Stimulated activated CD4-positive, alpha-beta T cell treated with anti-CD3 and anti-CD28 coated beads, TNF-alpha, amount 100 ng/mL, for 4 hours (primary cell): ENCODE results near the gene INTS3.

ENCODE experiments used
- DNase-seq, 3 experiments: peaks; one replicate each; pipeline ENCODE4 v3.0.0-alpha.2; 2020; ENCODE audit warnings: low read depth in 3 of 3

The INTS3 gene

GRCh38 chr1:153727463-153728304, at the start of gene INTS3:
INTS3 (plus strand) TSS chr1:153728050; CDS start chr1:153728635, 585 bp downstream.
- peak; percentile 93 to 99 (median 98) for DNase-seq

- no peak for DNase-seq
Observed at GRCh38 chr1:153678519-153679336, 49.1 kb upstream of the INTS3 start, which contains the start of gene NPR1. NPR1 (plus strand) TSS chr1:153678688; CDS start chr1:153679109, 421 bp downstream.

- DNase-seq: peak in 1 of 3 experiments; percentile 8
Observed at GRCh38 chr1:153679337-153680119, 48.3 kb upstream of the INTS3 start.

GRCh38 chr1:153680120-153680403, 47.8 kb upstream of the INTS3 start:
- no peak for DNase-seq

DNA sequence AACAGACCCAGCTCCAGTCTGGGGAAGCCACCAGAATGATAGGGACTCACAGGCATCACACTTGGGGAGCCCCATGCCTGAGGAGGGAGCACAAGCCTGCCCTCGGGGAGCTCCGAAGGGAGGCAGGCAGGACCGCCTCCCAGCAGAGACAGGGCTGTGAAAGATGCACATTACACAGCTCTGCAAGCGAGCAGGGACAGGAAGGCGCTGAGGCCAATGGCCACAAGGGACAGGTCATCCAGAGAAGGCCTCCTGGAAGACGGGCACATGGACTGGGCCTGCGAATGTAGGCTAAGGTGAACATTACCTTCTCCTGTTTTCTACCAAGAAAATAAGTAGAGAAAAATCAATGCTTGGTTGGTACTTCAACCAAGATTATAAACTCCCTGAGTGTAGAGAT, 45.1 kb upstream of the INTS3 start:
- DNase-seq: no peak

- no peak for DNase-seq
Observed at GRCh38 chr1:153683854-153684253, 44.0 kb upstream of the INTS3 start.

- DNase-seq: no peak
Observed at GRCh38 chr1:153684892-153685291, 43.0 kb upstream of the INTS3 start.

DNA sequence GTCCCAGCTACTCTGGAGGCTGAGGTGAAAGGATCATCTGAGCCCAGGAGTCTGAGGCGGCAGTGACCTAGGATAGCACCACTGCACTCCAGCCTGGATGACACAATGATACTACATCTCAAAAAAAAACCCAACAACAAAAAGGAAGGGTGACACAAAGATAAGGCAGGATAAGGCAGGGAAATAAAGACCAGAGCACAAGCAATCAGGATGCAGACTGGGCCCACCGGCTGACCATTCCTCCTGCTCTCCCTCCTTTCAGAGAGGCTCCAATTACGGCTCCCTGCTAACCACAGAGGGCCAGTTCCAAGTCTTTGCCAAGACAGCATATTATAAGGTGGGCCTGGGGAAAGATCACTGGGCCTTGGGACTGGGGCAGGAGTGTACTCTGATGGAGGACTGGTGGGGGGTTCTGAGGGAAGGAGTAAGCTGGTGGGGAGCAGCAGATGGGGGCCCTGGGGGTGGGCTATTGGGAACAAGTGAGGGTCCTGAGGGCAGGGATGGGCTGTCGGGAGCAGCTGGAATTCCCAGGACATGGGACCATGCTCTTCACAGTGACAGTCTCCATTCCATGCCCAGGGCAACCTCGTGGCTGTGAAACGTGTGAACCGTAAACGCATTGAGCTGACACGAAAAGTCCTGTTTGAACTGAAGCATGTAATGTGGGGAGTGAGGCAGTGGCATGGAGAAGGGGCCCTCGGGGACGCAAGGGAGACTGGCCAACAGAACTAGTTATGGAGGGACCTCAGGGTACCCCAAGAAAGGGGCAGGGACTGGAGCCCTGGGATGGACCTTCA, 42.1 kb upstream of the INTS3 start:
- DNase-seq: no peak

GRCh38 chr1:153687346-153688125, 40.3 kb upstream of the INTS3 start:
- no peak for DNase-seq

DNA sequence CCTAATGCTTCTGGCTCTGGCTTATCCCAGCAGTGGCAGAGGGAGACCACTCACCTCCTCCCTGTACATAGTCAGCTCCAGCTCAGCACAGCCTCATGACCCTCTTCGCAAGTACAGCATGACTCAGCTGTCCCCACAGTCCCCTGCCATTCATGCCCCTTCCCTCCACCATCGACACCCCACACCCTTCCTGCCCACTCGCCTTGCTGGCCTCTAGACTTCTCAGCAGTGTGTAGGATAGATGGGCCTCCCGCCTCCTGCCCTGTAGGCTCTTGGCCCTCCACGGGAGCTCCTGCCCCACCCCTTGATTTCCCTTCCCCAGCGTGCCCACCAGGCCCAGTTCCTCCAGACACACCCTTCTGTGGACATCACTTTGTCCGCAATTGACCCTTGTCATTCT, 39.6 kb upstream of the INTS3 start:
- no peak for DNase-seq

GRCh38 chr1:153688736-153689328, 39.0 kb upstream of the INTS3 start:
- DNase-seq: no peak

GRCh38 chr1:153693466-153693865, 34.4 kb upstream of the INTS3 start:
- DNase-seq: no peak

DNA sequence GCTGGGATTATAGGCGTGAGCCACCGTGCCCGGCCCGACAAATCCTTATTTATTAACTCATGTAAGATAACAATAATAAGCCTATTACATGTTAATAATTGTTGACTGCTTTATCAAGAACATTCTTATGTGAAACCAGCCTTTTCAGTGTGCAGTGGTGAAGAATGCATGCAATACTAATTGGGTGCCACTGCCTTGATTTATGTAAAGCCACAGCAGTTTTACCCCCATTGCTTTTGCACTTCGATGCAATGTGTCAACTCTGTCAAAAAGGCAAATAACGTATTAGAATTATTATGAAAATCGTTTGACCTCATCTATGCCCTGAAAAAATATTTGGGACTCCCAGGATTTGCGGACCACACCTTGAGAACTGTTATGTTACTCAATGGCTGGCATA, 31.1 kb upstream of the INTS3 start:
- DNase-seq: no peak

- no peak for DNase-seq
Observed at GRCh38 chr1:153697191-153698019, 30.4 kb upstream of the INTS3 start.

- no peak for DNase-seq
Observed at GRCh38 chr1:153698020-153698922, 29.6 kb upstream of the INTS3 start.

DNA sequence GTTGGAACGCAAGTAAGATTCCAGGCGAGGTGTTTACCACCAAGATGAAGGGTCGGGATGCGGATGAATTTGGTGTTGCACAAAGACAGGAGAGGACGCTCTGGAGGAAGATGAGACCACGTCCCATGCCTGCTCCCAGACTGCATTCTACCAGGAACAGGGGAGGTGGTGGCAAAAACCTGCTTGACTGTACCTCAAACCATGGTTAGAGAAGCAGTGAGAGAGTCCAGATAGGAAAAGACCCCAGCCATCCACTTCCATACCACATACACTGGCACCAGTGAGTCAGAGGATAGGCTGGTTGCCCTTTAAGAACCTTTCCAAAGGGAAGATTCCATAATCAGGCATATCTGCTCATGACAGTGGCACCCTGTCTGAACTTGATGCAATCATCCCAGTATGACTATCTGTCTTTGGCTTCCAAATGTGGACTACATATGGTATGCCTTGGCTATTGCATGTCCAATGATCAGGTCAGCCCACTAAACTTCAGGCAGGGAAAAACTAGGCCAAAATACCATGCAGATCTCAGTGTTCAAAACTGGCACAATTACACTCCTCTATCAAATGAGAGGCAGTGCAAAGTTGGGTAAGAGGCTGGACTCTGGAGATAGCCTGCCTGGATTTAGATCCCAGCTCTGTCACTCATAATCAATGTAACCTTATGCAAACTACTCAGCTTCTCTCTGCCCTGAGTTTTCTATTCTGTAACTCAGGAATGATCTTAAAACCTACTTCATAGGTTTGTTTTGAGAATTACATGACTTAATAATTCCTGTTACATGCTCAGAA, 28.7 kb upstream of the INTS3 start:
- no peak for DNase-seq

DNA sequence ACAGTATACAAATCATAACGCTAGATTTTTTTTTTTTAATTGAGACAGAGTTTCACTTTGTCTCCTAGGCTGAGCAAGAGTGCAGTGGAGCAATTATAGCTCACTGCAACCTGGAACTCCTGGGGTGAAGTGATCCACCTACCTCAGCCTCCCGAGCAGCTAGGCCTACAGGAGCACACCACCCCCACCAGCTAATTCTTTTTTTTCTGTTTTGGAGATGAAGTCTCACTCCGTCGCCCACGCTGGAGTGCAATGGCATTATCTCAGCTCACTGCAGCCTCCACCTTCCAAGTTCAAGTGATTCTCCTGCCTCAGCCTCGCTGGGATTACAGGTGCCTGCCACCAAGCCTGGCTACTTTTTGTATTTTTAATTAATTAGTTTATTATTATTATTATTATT, 28.1 kb upstream of the INTS3 start:
- no peak for DNase-seq
